SJCRH30 (cell line): ENCODE measurements around the gene SNAI3. TPM values are rescaled to one million over a fixed set of nuclear protein-coding genes. Genes with fewer than 3 reads are reported as not detected.
A peak's percentile ranks its signal among the peaks of the same experiment; 100 is the strongest.

ENCODE experiments used
- DNase-seq, 2 experiments: peaks; one replicate each; pipeline ENCODE4 v3.0.0-alpha.2; 2015 to 2020
- H3K27ac ChIP-seq: fragments of 250-450 bp; sonication (Bioruptor Pico); 2 replicates; pipeline ENCODE4 v1.5.1; 2020; ENCODE audit warnings: mild to moderate bottlenecking, moderate library complexity
- H3K27me3 ChIP-seq: fragments of 250-450 bp; sonication (Bioruptor Pico); 2 replicates; pipeline ENCODE4 v1.5.1; 2020; ENCODE audit warnings: mild to moderate bottlenecking, moderate library complexity
- H3K36me3 ChIP-seq: fragments of 250-450 bp; sonication (Bioruptor Pico); 2 replicates; pipeline ENCODE4 v1.5.1; 2020; ENCODE audit warnings: mild to moderate bottlenecking, moderate library complexity
- H3K4me1 ChIP-seq: fragments of 250-450 bp; sonication (Bioruptor Pico); 2 replicates; pipeline ENCODE4 v1.5.1; 2020; ENCODE audit warnings: mild to moderate bottlenecking, moderate library complexity
- H3K4me3 ChIP-seq: fragments of 250-450 bp; sonication (Bioruptor Pico); 2 replicates; pipeline ENCODE4 v1.5.1; 2020; ENCODE audit warnings: mild to moderate bottlenecking, moderate library complexity
- H3K9me3 ChIP-seq: fragments of 250-450 bp; sonication (Bioruptor Pico); replicated peaks from 2 replicates; pipeline ENCODE4 v1.5.1; 2020; ENCODE audit warnings: mild to moderate bottlenecking, moderate library complexity
- total RNA-seq: library from RNA; depleted of rRNA; stranded (reverse); fragments of >200 nt; shearing (Covaris generic); gene quantifications from 2 replicates; pipeline ENCODE4 v1.2.3, GENCODE V29; 2014

SNAI3 gene
- total RNA-seq, 1 experiment from 2014 or later: 0.47 TPM

DNA sequence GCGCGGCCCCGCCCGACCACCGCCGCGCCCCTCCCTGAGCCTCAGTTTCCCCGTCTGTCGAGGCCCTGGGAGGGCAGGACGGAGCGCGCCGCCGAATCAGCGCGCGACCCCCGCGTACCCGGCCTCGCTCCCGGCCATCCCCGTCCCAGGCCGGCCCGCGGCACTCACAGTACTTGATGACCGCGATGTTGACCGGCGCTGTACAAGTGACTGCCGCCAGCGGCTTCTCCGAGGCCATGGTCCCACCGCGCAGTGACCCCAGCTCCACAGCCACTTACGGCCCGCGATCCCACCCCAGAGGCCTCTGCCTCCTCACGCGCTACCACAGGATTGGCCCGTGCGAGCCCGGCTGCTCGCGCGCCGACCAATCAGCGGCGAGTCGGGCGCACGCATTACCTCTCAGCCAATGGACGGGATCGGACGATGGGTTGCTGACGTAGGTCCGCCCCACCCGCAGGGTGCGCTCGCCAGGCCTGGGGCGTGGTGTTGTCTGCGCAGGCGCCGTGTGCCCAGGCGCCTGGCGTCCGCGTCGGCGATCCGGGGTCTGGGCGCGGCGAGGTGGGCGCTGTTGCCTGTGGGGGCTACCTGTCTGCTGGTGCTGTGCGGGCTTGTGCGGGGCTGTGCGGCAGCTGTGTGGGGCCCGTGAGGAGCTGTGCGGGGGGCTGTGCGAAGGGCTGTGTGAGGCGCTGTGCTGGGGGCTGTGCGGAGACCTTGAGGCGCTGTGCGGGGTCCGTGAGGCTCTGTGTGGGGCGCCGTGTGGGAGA, 23.3 kb downstream of the SNAI3 start, which contains the start of gene MVD:
TSS of gene MVD (minus strand) at position 249 of the 764 bp plus-strand sequence. CDS start at position 238, 11 bp downstream.
- H3K4me1 ChIP-seq: no peaks in the 10 kb centered on the region
- H3K27ac ChIP-seq: no peak within 1 kb of the TSS; the same call in 1 of the 2 replicates
- H3K4me3 ChIP-seq: peak within 1 kb of the TSS; percentile 87
- H3K9me3 ChIP-seq: no peaks in the 10 kb centered on the region
- no peaks in the 10 kb centered on the region for H3K27me3 ChIP-seq
- peak; percentile 93 to 94 for DNase-seq
- H3K36me3 ChIP-seq: no peaks in the 10 kb centered on the region

DNA sequence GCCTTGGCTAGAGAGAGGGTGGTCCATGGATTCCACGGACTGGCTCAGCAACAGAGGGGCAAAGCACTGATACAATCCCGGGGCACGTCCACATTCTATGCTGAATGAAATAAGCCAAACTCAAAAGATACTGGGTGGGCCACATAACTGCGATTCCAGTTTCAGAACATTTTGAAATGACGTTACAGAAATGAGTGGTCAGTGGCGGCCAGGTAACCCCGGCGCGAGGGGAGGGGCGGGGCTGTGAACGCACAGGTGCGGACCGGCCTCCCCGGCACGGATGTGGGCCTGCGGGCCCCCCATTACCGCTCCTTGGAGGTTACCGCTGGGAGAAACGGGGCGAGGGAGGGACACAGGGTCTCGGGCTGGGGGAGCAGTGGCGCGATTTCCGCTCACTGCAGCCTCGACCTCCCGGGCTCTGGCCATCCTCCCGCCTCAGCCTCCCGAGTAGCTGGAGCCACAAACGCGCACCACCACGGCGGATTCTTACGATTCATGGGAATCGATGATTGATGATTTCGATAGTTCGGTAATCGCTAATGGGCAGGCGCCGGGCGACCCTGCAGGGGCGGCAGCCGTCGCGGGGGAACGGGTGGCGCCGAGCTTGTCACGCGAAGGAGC, 24.0 kb downstream of the SNAI3 start:
- no peak for DNase-seq
- no peaks in the 10 kb centered on the region for H3K36me3 ChIP-seq
- peak overlapping the region; percentile 87 for H3K4me3 ChIP-seq
- H3K27me3 ChIP-seq: no peaks in the 10 kb centered on the region
- no peaks in the 10 kb centered on the region for H3K9me3 ChIP-seq
- H3K27ac ChIP-seq: no peak overlapping the region
- no peaks in the 10 kb centered on the region for H3K4me1 ChIP-seq

- DNase-seq: no peak
- no peak overlapping the region for H3K4me3 ChIP-seq
- H3K9me3 ChIP-seq: no peaks in the 10 kb centered on the region
- H3K36me3 ChIP-seq: no peaks in the 10 kb centered on the region
- no peak overlapping the region for H3K27ac ChIP-seq
- H3K27me3 ChIP-seq: no peaks in the 10 kb centered on the region
- no peaks in the 10 kb centered on the region for H3K4me1 ChIP-seq
Observed at GRCh38 chr16:88661468-88661867, 24.8 kb downstream of the SNAI3 start.

GRCh38 chr16:88659160-88659559, 27.1 kb downstream of the SNAI3 start:
- H3K36me3 ChIP-seq: no peaks in the 10 kb centered on the region
- no peak overlapping the region for H3K4me3 ChIP-seq
- DNase-seq: no peak
- H3K27me3 ChIP-seq: no peaks in the 10 kb centered on the region
- no peaks in the 10 kb centered on the region for H3K4me1 ChIP-seq
- H3K9me3 ChIP-seq: no peaks in the 10 kb centered on the region
- no peak overlapping the region for H3K27ac ChIP-seq

- H3K36me3 ChIP-seq: no peaks in the 10 kb centered on the region
- no peak for DNase-seq
- H3K4me3 ChIP-seq: no peak overlapping the region
- H3K27ac ChIP-seq: no peak overlapping the region
- no peaks in the 10 kb centered on the region for H3K4me1 ChIP-seq
- H3K27me3 ChIP-seq: no peaks in the 10 kb centered on the region
- no peaks in the 10 kb centered on the region for H3K9me3 ChIP-seq
Observed at GRCh38 chr16:88658714-88659113, 27.6 kb downstream of the SNAI3 start.

- Histone ChIP-seq H3K9me3 (no peaks in the 10 kb centered on the region), H3K4me3 (no peak overlapping the region), H3K27ac (no peak overlapping the region), H3K27me3 (no peaks in the 10 kb centered on the region), H3K36me3 (no peaks in the 10 kb centered on the region), H3K4me1 (no peaks in the 10 kb centered on the region)
- no peak for DNase-seq
Observed at GRCh38 chr16:88657371-88657770, 28.9 kb downstream of the SNAI3 start.

- H3K27ac ChIP-seq: no peak overlapping the region
- no peaks in the 10 kb centered on the region for H3K9me3 ChIP-seq
- no peaks in the 10 kb centered on the region; the same call in 1 of the 2 replicates for H3K4me1 ChIP-seq
- no peak overlapping the region for H3K4me3 ChIP-seq
- H3K36me3 ChIP-seq: no peaks in the 10 kb centered on the region
- no peaks in the 10 kb centered on the region for H3K27me3 ChIP-seq
- no peak for DNase-seq
Observed at GRCh38 chr16:88656291-88656980, 29.9 kb downstream of the SNAI3 start.

- no peak for DNase-seq
- Histone ChIP-seq H3K4me1 (peaks cover 3% of the 10 kb centered on the region; the same call in 1 of the 2 replicates), H3K27me3 (no peaks in the 10 kb centered on the region), H3K4me3 (no peak overlapping the region), H3K9me3 (no peaks in the 10 kb centered on the region), H3K27ac (no peak overlapping the region), H3K36me3 (no peaks in the 10 kb centered on the region)
Observed at GRCh38 chr16:88655733-88656281, 30.5 kb downstream of the SNAI3 start.

- Histone ChIP-seq H3K27me3 (no peaks in the 10 kb centered on the region), H3K4me3 (no peak overlapping the region), H3K36me3 (no peaks in the 10 kb centered on the region), H3K4me1 (peaks cover 3% of the 10 kb centered on the region; the same call in 1 of the 2 replicates), H3K9me3 (no peaks in the 10 kb centered on the region), H3K27ac (no peak overlapping the region)
- DNase-seq: no peak
Observed at GRCh38 chr16:88655053-88655732, 31.1 kb downstream of the SNAI3 start.

GRCh38 chr16:88654363-88655052, 31.8 kb downstream of the SNAI3 start:
- DNase-seq: no peak
- Histone ChIP-seq H3K4me1 (peaks cover 7% of the 10 kb centered on the region; the same call in 1 of the 2 replicates), H3K27me3 (no peaks in the 10 kb centered on the region), H3K27ac (no peak overlapping the region), H3K9me3 (no peaks in the 10 kb centered on the region), H3K4me3 (no peak overlapping the region), H3K36me3 (no peaks in the 10 kb centered on the region)

DNA sequence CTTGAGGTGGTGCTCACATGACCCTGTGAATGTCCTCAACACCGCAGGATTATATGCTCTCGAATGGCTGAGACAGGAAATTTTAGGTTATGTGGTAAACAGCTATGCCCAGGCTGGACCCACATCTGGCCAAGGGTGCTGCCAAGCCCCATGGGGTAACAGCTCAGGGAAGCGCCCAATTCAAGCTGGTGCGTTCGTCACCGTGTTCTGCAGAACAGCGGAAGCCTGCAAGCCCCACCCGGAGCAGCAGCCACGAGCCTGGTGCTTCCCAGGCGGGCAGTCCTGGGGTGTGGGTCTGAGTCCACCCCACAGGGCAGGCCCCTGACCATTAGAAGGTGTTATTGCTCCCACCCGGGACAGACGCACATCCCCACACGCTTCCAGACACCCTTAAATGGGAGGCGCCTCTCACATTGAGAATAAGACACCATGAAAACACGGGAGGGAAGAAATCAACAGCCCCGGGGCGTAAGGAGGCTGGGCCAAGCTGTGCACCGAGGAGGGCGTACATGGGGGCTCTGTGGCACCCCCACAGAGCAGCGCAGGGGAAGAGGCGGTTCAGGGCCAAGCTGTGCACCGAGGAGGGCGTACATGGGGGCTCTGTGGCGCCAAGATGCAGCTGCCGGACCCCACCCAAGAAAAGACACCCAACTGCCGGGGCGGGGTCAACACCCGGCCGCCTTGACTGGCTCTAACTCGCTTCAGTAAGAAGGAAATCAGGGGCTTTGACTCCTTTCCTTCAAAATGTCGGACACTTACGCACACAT, 32.5 kb downstream of the SNAI3 start:
- Histone ChIP-seq H3K27ac (no peak overlapping the region), H3K4me1 (peaks cover 9% of the 10 kb centered on the region; the same call in 1 of the 2 replicates), H3K9me3 (no peaks in the 10 kb centered on the region), H3K27me3 (no peaks in the 10 kb centered on the region), H3K4me3 (no peak overlapping the region), H3K36me3 (no peaks in the 10 kb centered on the region)
- no peak for DNase-seq

DNA sequence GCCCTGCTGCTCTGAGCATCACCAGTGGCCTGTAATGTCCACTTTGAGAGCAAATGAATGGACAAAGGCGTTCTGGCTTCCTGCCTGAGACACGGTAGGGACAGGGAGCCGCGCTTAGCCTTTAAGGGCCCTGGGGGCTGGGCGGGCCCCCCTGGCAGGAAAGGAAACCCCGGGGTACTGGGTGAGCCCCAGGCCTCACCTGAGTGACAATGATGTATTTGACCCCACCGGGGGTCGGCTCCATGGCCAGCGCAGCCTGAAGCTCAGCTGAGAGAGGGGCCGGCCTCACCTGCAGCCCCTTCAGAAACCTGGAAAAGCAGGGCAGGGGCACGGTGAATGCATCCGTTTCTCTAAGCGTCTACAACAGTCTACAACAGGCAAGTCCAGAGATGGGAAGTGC, 33.2 kb downstream of the SNAI3 start:
- Histone ChIP-seq H3K9me3 (no peaks in the 10 kb centered on the region), H3K27ac (no peak overlapping the region), H3K27me3 (no peaks in the 10 kb centered on the region), H3K36me3 (no peaks in the 10 kb centered on the region), H3K4me1 (peaks cover 9% of the 10 kb centered on the region; the same call in 1 of the 2 replicates), H3K4me3 (no peak overlapping the region)
- DNase-seq: no peak

DNA sequence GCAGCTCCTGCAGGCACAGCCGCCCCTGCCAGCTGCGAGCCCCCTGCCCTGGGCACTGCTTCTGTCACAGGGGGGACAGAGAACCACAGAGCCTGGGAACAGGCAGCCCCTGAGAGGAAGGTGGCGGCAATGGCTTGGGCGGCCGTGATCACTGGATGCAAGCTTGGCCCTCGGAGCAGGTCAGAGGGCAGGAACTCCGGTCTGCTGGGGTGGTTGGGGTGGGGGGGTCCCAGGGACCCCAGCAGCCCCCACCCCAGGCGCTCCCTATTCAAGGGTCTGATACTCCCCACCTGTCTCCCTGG, 33.6 kb downstream of the SNAI3 start:
- Histone ChIP-seq H3K27ac (no peak overlapping the region), H3K27me3 (no peaks in the 10 kb centered on the region), H3K4me3 (no peak overlapping the region), H3K4me1 (peaks cover 9% of the 10 kb centered on the region; the same call in 1 of the 2 replicates), H3K9me3 (no peaks in the 10 kb centered on the region), H3K36me3 (no peaks in the 10 kb centered on the region)
- DNase-seq: no peak
